Psoas muscle (tissue), 8 donors: ENCODE data around the gene ERC2. TPM values are rescaled to one million over a fixed set of nuclear protein-coding genes. Genes with fewer than 3 reads are reported as not detected.

Experiments used
- ATAC-seq, 4 donors: fragments of 200-7000 bp; cut with Tn5 transposase; one replicate each; pipeline ENCODE4 v1.9.1; 2020; ENCODE audit warnings: moderate library complexity in 3 of 4, mild to moderate bottlenecking in 2 of 4
- DNase-seq, 2 donors: peaks; one replicate each; pipeline ENCODE4 v3.0.0-alpha.2; 2020
- H3K27ac ChIP-seq: fragments of 200-600 bp; one replicate; pipeline ENCODE4 v1.8.0; 2022
- H3K27me3 ChIP-seq, 3 donors: fragments of 200-600 bp in 1 of 3; one replicate each; pipeline versions ENCODE4 v1.6.1 to v1.8.0; 2013 to 2022; ENCODE audit warnings: low read length in 2 of 3, mild to moderate bottlenecking in 2 of 3, moderate library complexity in 1 of 3; ENCODE audit not compliant: insufficient read depth in 3 of 3
- H3K36me3 ChIP-seq, 2 donors: fragments of 200-600 bp in 1 of 2; one replicate each; pipeline versions ENCODE4 v1.6.1 to v1.8.0; 2013 to 2022; ENCODE audit warnings: low read depth in 1 of 2, mild to moderate bottlenecking in 1 of 2, moderate library complexity in 1 of 2; ENCODE audit not compliant: insufficient read depth in 1 of 2
- H3K4me1 ChIP-seq: fragments of 200-600 bp; one replicate; pipeline ENCODE4 v1.8.0; 2022
- H3K4me3 ChIP-seq: fragments of 200-600 bp; one replicate; pipeline ENCODE4 v1.8.0; 2022; ENCODE audit warnings: mild to moderate bottlenecking
- H3K9me3 ChIP-seq: fragments of 200-600 bp; one replicate; pipeline ENCODE4 v1.8.0; 2022
- WGBS, 3 donors: extraction: QIAGEN DNeasy Blood & Tissue Kit; methylation state at CpG; one replicate each; pipeline versions ENCODE4 v1.1.6 to v1.1.7; 2013; 5-methylcytosine and 5-hydroxymethylcytosine counted together
- intact Hi-C, 2 donors: fragments of 100-400 bp; cut with DNase I; formaldehyde crosslinking; loops; one replicate each; pipeline versions ENCODE4 v1.11.0 to v1.14.2; 2022
- polyA plus RNA-seq, 3 donors: library from polyadenylated mRNA; stranded (reverse); fragments of 200-250 nt; gene quantifications; one replicate each; pipeline ENCODE4 v1.2.3, GENCODE V29; 2013
- total RNA-seq, 4 donors: library from RNA; stranded (reverse); fragmentation: NEBNext Ultra II Directional in 2 of 4; extraction: Animal tissue kit (Norgen Biotek cat#: 25700) in 2 of 4; gene quantifications; one replicate each; pipeline versions ENCODE4 v1.2.1 to v1.2.4, GENCODE V29; 2021 to 2023
- TF ChIP-seq, protein P1 (sequence below): fragments of 200-600 bp; IDR thresholded peaks from one replicate; pipeline ENCODE4 v1.8.0; 2022; ENCODE audit warnings: antibody characterized with exemption
- donor health status: healthy with polysubstance abuse.
- donor health status: DM: no; HTN: no; CAD: no; lungs with moderate emphysema.
- donor health status: Bipolar disorder and iron deficiency.
- donor health status: healthy.
- donor health status: DM: yes; HTN: yes; CAD: no.
- donor health status: DM: no; HTN: no; CAD: no.
- donor health status: DM: no; HTN: no; CAD: no.
- donor health status: DM: yes; HTN: yes; CAD: no.

Gene ERC2
- total and polyA plus RNA-seq, 7 donors = 0.04 to 0.15 TPM; not detected in 5

DNA sequence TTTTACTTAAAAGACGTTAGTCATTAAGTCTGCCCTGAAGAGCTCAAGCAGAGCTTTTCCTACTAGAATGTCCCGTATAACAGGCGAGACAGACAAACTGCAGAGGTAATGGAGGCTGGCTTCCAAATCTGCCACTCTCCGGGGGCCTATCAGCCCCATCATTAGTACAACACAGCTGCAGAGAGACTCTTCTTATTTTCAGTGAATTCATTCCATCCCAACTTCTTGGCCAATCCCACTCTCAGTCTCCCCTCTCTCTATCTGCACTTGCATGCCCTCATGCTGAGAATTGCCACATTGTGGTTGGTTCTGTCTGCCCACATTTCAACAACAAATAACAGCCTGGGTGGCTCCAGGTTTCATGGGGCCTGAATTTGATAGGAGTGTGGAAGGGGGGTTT, 412.7 kb downstream of the ERC2 start:
- intact Hi-C loops = no loop called here
- no peak overlapping the region for H3K4me3 ChIP-seq
- TF ChIP-seq, protein P1, sequence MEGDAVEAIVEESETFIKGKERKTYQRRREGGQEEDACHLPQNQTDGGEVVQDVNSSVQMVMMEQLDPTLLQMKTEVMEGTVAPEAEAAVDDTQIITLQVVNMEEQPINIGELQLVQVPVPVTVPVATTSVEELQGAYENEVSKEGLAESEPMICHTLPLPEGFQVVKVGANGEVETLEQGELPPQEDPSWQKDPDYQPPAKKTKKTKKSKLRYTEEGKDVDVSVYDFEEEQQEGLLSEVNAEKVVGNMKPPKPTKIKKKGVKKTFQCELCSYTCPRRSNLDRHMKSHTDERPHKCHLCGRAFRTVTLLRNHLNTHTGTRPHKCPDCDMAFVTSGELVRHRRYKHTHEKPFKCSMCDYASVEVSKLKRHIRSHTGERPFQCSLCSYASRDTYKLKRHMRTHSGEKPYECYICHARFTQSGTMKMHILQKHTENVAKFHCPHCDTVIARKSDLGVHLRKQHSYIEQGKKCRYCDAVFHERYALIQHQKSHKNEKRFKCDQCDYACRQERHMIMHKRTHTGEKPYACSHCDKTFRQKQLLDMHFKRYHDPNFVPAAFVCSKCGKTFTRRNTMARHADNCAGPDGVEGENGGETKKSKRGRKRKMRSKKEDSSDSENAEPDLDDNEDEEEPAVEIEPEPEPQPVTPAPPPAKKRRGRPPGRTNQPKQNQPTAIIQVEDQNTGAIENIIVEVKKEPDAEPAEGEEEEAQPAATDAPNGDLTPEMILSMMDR = no peak
- WGBS, 3 donors = 40 to 42% (median 42%) methylated on average over 4 of the region's 4 CpGs
- no peaks in the 10 kb centered on the region for H3K36me3 ChIP-seq
- no peak for DNase-seq
- no peak for ATAC-seq
- H3K27me3 ChIP-seq = no peaks in the 10 kb centered on the region
- no peak overlapping the region for H3K27ac ChIP-seq
- no peaks in the 10 kb centered on the region for H3K9me3 ChIP-seq
- no peaks in the 10 kb centered on the region for H3K4me1 ChIP-seq

DNA sequence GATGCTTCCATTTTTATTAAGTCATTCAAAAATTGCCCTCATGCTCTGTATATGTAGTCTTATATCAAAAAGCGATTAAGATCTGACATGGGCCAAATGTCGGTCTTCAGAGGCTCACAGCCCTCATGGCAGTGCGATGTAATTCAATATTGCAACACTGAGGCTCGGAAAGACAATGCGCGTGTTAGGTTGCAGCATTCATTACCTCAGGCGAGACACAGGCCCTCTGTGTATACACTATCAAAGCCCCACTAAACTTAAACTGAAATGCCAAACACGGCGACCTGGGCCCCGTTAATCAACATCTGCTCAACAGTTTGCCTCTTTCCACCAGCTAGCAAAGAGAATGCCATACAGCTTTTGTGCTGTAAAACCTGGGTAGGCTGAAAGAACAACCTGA, 413.4 kb downstream of the ERC2 start:
- Histone ChIP-seq H3K9me3 (no peaks in the 10 kb centered on the region), H3K4me3 (no peak overlapping the region), H3K36me3 (no peaks in the 10 kb centered on the region), H3K27ac (no peak overlapping the region), H3K4me1 (no peaks in the 10 kb centered on the region), H3K27me3 (peaks cover 0 to 2% (median 0%) of the 10 kb centered on the region in 3 donors)
- ATAC-seq = no peak
- intact Hi-C loops = no loop called here
- DNase-seq = no peak
- TF ChIP-seq, protein P1 = no peak
- WGBS, 3 donors = 51 to 59% (median 53%) methylated on average over 10 of the region's 10 CpGs

DNA sequence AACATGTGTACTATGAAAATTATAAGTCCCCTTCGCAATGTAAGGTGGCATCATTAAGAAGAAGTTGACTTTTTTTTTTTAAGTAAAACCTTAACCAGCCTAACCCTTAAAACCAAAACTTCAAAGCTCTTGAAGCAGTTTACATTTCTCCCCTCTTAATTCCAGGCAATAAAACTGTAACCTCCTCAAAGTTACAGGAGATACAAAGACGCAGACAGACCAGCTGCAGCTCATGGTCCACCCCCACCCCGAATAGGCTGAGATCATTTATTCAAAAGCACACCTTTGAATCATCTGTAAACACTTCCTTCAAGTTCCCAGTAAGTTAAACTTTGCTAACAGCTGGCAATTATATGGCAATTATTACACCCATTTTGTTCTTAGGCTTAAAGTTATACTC, 414.5 kb downstream of the ERC2 start:
- TF ChIP-seq, protein P1 = no peak
- no peak overlapping the region for H3K27ac ChIP-seq
- H3K4me1 ChIP-seq = no peaks in the 10 kb centered on the region
- H3K36me3 ChIP-seq = no peaks in the 10 kb centered on the region
- no peak overlapping the region for H3K4me3 ChIP-seq
- 38 to 43% (median 42%) methylated on average over 3 of the region's 3 CpGs for WGBS, 3 donors
- H3K27me3 ChIP-seq = peaks cover 0 to 3% (median 0%) of the 10 kb centered on the region in 3 donors
- DNase-seq (no peak), ATAC-seq (no peak)
- no peaks in the 10 kb centered on the region for H3K9me3 ChIP-seq
- intact Hi-C loops = no loop called here

DNA sequence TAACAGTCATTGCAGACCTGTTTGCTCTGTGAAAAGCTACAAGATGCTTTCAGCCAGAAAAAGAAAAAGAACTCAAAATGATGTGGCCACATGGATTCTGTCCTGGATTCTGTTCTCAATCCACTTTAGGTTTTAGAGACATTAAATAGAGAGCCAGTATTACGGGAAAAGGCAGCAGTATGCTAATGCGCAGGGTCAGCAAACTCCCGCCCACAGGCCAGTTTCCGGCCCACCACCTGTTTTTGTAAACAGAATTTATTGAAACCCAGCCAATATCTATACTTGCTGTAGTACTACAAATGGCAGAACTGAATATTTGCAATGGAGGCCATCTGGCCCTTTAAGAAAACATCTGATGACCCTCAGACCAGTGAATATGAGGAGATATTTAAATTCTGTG, 416.1 kb downstream of the ERC2 start:
- WGBS, 3 donors = 57 to 63% (median 61%) methylated on average over 4 of the region's 4 CpGs

DNA sequence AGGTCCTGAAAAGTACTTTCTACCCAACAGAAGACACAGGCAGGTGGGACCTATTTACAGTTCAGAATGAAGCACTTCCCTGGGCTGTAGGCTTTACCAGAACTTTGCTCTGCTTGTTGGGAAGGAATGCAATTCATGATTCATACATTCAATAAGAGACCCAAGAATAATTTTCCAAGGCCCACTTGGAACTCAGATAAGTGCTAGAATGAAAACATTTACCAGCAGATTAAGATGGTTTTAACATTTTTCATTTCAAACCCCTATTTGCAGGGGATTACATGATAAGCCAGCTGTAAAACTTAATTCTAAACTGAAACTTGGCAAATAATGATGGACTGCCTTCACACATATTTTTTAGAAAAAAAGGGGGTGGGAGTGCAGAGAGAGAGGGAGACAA, 417.2 kb downstream of the ERC2 start:
- intact Hi-C loops = no loop called here
- no peaks in the 10 kb centered on the region for H3K36me3 ChIP-seq
- ATAC-seq (no peak), DNase-seq (no peak)
- H3K4me1 ChIP-seq = no peaks in the 10 kb centered on the region
- no peaks in the 10 kb centered on the region for H3K9me3 ChIP-seq
- H3K27ac ChIP-seq = no peak overlapping the region
- peaks cover 0 to 3% (median 0%) of the 10 kb centered on the region in 3 donors for H3K27me3 ChIP-seq
- TF ChIP-seq, protein P1 = no peak
- no peak overlapping the region for H3K4me3 ChIP-seq

More for the DNA sequence above, 416.1 kb downstream of the ERC2 start:
- H3K36me3 ChIP-seq = no peaks in the 10 kb centered on the region
- H3K4me1 ChIP-seq = no peaks in the 10 kb centered on the region
- DNase-seq (no peak), ATAC-seq (no peak)
- no peak overlapping the region for H3K27ac ChIP-seq
- peaks cover 0 to 3% (median 0%) of the 10 kb centered on the region in 3 donors for H3K27me3 ChIP-seq
- H3K4me3 ChIP-seq = no peak overlapping the region
- TF ChIP-seq, protein P1 = no peak
- intact Hi-C loops = no loop called here
- H3K9me3 ChIP-seq = no peaks in the 10 kb centered on the region
